Brain microvascular endothelial cell (primary cell): ENCODE data around the gene KCTD3.

ENCODE experiments used
- DNase-seq: peaks from one replicate; pipeline ENCODE4 v3.0.0-alpha.2; 2020
- H3K27ac ChIP-seq: fragments of 250-450 bp; sonication (Bioruptor Pico); 2 replicates; pipeline ENCODE4 v1.5.1; 2020; ENCODE audit warnings: mild to moderate bottlenecking, moderate library complexity
- H3K27me3 ChIP-seq: fragments of 250-450 bp; sonication (Bioruptor Pico); replicated peaks from 2 replicates; pipeline ENCODE4 v1.5.1; 2020; ENCODE audit warnings: mild to moderate bottlenecking
- H3K36me3 ChIP-seq: fragments of 250-450 bp; sonication (Bioruptor Pico); replicated peaks from 2 replicates; pipeline ENCODE4 v1.5.1; 2020; ENCODE audit warnings: mild to moderate bottlenecking
- H3K4me3 ChIP-seq: 2 replicates; pipeline ENCODE4 v1.5.1; 2011; ENCODE audit warnings: low read depth, mild to moderate bottlenecking, control low read depth, low read length, moderate library complexity
- in situ Hi-C: cut with HindIII; loops from 2 replicates; pipeline ENCODE4 v1.10.0; 2017; ENCODE audit warnings: low sequenced_read_pairs, low pct_ligation_motif_present
- TF ChIP-seq, protein P1 (sequence below): IDR thresholded peaks from 2 replicates; pipeline ENCODE4 v1.5.1; 2011; ENCODE audit warnings: low read depth, mild to moderate bottlenecking, moderate library complexity, low read length, control low read depth, inconsistent platforms; ENCODE audit errors: missing control alignments

The KCTD3 gene

DNA sequence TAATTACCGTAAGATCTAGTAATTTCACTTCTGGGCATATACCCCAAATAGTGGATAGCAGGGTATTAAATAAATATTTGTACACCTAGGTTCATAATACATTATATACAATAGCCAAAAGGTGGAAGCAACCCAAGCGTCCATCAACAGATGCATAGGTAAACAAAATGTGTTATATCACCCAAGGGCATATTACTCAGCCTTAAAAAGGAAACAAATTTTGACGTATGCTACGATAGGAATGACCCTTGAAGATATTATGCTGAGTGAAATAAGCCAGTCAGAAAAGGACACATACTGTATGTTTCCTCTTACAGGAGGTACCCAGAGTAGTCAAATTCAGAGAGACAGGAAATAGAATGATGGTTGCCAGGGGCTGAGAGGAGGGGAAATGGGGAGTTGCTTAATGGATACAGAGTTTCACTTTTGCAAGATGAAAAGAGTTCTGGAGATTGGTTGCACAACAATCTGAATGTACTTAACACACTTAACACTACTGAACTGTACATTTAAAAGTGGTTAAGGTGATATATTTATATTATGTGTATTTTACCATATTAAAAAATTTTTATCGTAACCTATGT, 36.6 kb upstream of the KCTD3 start:
- DNase-seq: no peak
- TF ChIP-seq, protein P1, sequence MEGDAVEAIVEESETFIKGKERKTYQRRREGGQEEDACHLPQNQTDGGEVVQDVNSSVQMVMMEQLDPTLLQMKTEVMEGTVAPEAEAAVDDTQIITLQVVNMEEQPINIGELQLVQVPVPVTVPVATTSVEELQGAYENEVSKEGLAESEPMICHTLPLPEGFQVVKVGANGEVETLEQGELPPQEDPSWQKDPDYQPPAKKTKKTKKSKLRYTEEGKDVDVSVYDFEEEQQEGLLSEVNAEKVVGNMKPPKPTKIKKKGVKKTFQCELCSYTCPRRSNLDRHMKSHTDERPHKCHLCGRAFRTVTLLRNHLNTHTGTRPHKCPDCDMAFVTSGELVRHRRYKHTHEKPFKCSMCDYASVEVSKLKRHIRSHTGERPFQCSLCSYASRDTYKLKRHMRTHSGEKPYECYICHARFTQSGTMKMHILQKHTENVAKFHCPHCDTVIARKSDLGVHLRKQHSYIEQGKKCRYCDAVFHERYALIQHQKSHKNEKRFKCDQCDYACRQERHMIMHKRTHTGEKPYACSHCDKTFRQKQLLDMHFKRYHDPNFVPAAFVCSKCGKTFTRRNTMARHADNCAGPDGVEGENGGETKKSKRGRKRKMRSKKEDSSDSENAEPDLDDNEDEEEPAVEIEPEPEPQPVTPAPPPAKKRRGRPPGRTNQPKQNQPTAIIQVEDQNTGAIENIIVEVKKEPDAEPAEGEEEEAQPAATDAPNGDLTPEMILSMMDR: no peak
- Histone ChIP-seq H3K36me3 (no peaks in the 10 kb centered on the region), H3K27me3 (no peaks in the 10 kb centered on the region), H3K4me3 (no peak overlapping the region), H3K27ac (no peak overlapping the region)
- in situ Hi-C loops: loop anchor here (25.0 kb wide), 1 partner anchor 868 kb away; no protein-coding TSS in a partner anchor

DNA sequence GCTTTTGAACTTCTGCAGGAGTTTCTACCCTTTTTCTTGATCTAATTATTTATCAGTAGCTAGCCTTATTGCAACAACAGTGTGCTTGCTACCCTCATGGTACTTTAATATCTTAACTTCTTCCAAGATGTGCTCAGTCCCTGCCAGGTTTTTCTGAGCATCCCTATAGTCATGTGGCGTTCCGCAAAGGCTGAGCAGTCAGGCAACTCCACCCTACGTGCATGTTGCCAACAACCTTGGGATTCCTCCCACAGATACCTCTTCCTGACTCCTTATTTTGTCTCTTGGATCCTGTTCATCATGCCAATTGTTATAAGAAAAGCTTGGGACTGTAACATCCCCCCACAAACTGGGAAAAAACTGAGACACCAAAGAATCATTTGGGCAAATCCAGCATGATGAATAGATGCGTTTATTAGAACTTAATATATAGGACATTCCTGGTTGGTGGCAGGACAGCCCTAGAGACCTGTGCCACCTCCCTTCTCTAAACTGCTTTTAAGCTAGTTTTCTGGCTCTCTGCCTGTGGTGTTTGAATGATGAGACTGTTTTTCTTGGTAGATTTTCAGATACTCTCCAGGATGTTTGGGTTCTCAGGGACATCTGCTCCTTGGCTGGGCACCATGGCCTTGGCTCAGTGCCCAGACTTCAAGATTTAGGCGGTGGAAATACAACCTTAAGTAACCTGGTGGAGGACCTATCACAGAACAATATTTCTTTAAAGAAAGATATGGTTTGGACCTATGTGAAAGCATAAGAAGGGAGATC, 27.1 kb upstream of the KCTD3 start:
- Histone ChIP-seq H3K27me3 (no peaks in the 10 kb centered on the region), H3K27ac (no peak overlapping the region), H3K4me3 (no peak overlapping the region), H3K36me3 (no peaks in the 10 kb centered on the region)
- in situ Hi-C loops: loop anchor here (25.0 kb wide), 1 partner anchor 878 kb away; no protein-coding TSS in a partner anchor
- DNase-seq: no peak
- TF ChIP-seq, protein P1: no peak

DNA sequence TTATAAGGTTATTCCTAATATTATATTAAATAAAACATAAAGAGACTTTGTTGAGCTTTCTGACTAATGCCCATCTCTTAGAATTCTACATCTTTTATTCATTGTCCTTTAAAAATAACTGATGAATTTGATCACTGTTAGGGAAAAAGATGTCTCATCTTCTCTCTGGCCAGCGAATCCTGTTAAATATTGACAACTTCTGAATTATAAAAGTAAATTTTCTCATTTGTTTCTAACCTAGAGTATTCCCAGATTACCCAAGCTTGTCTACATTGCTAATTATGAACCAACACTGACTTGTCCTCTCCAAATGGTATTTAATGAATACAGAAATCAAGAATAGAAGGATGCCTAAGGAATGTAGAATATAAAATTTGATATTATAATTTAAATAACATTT, 24.8 kb upstream of the KCTD3 start:
- no peak for DNase-seq
- no peaks in the 10 kb centered on the region for H3K36me3 ChIP-seq
- H3K27me3 ChIP-seq: no peaks in the 10 kb centered on the region
- H3K27ac ChIP-seq: no peak overlapping the region
- TF ChIP-seq, protein P1: no peak
- H3K4me3 ChIP-seq: no peak overlapping the region
- in situ Hi-C loops: loop anchor here (25.0 kb wide), 1 partner anchor 880 kb away; no protein-coding TSS in a partner anchor

DNA sequence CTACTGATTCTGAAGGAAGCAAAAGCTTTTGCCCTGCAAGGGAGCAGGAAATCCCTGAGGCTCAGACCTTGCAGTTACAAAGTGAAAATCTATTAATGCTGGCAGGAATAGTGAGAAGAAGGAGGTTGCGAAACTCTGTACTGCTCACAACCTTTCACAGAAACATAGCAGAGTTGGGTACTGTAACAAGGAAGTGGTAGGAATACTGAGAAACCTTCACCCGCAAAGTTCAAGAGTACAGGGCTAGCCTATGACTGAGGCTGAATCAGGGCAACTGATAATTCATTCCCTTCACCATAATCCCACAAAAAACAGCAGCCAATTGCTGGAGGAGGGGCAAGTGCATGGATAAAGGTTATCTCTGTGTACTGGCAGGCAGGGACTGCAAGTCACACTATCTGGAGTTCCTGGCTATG, 23.9 kb upstream of the KCTD3 start:
- Histone ChIP-seq H3K27me3 (no peaks in the 10 kb centered on the region), H3K4me3 (no peak overlapping the region), H3K36me3 (no peaks in the 10 kb centered on the region), H3K27ac (no peak overlapping the region)
- no peak for DNase-seq
- TF ChIP-seq, protein P1: no peak
- in situ Hi-C loops: loop anchor here (25.0 kb wide), 1 partner anchor 881 kb away; no protein-coding TSS in a partner anchor

DNA sequence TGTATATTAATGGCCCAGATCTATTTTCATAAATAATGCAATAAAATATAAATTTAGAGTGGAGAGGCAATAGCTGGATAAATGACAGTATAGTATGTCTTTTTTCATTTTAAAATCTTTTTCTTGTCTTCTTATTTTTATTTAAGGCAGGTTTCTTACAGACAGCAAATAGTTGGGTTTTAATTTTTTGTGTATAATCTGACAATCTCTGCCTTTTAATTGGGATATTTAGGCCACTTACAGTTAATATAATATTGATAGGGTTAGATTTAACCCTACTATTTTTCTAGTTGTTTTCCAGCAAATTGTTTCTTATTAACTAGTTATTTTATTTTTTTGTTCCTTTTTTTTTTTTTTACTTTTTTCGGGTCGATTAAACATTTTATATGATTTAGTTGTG, 23.3 kb upstream of the KCTD3 start:
- in situ Hi-C loops: loop anchor here (25.0 kb wide), 1 partner anchor 882 kb away; no protein-coding TSS in a partner anchor
- H3K36me3 ChIP-seq: no peaks in the 10 kb centered on the region
- H3K27me3 ChIP-seq: no peaks in the 10 kb centered on the region
- no peak for DNase-seq
- TF ChIP-seq, protein P1: no peak
- H3K4me3 ChIP-seq: no peak overlapping the region
- no peak overlapping the region for H3K27ac ChIP-seq
